Endothelial cell of umbilical vein (primary cell): ENCODE measurements around the gene ADRM1. TPM values are rescaled to one million over a fixed set of nuclear protein-coding genes. Genes with fewer than 3 reads are reported as not detected.

Source experiments
- BruUV-seq: library from RNA; stranded (reverse); fragments of 400-500 nt; replicated peaks from 2 replicates; lab custom pipeline; 2021; lab: Mats Ljungman, UMichigan
- CTCF ChIA-PET: fragments of 300-600, 350-600 bp; sonication (Branson Sonifier 250); formaldehyde crosslinking; loops from one replicate; lab custom pipeline; 2021; ENCODE audit warnings: antibody characterized with exemption, inconsistent platforms; lab: Charles Lee
- POLR2A ChIA-PET: fragments of 300-600, 350-600 bp; sonication (Branson Sonifier 250); formaldehyde crosslinking; loops from one replicate; lab custom pipeline; 2021; ENCODE audit warnings: antibody characterized with exemption, inconsistent platforms; lab: Charles Lee
- DNase-seq: peaks from one replicate; pipeline ENCODE4 v3.0.0-alpha.2; 2011; ENCODE audit warnings: low read depth, low spot score
- FAIRE-seq: peaks from 2 replicates; lab custom pipeline; 2011; peaks lifted over from hg19 to GRCh38; lab: Jason Lieb, UNC
- H2AFZ ChIP-seq: 2 replicates; pipeline ENCODE4 v1.6.0; 2012; ENCODE audit warnings: low read depth, low read length, control low read depth, inconsistent platforms
- H3K27ac ChIP-seq: 2 replicates; pipeline ENCODE4 v1.5.1; 2011; ENCODE audit warnings: low read depth, mild to moderate bottlenecking, control low read depth, low read length, moderate library complexity; ENCODE audit not compliant: insufficient read depth
- H3K27me3 ChIP-seq, 2 experiments: 2 replicates each; pipeline versions ENCODE4 v1.6.0 to v1.6.1; 2011; ENCODE audit warnings: low read length in 2 of 2, mixed read lengths in 1 of 2; ENCODE audit not compliant: control insufficient read depth in 2 of 2, insufficient read depth in 2 of 2
- H3K36me3 ChIP-seq, 2 experiments: 2 replicates in 1 of 2; 3 replicates in 1 of 2; pipeline ENCODE4 v1.5.1; 2011; ENCODE audit warnings: low read length in 2 of 2, mild to moderate bottlenecking in 1 of 2, moderate library complexity in 1 of 2; ENCODE audit not compliant: control insufficient read depth in 2 of 2, insufficient read depth in 2 of 2; ENCODE audit errors: extremely low read depth in 1 of 2
- H3K4me1 ChIP-seq: 3 replicates; pipeline ENCODE4 v1.5.1; 2011; ENCODE audit warnings: mild to moderate bottlenecking, low read length; ENCODE audit not compliant: control insufficient read depth, insufficient read depth; ENCODE audit errors: extremely low read depth
- H3K4me2 ChIP-seq: 2 replicates; pipeline ENCODE4 v1.6.1; 2011; ENCODE audit warnings: low read length, control low read depth, mixed read lengths; ENCODE audit not compliant: insufficient read depth
- H3K4me3 ChIP-seq, 3 experiments: fragments of 200-600 bp in 1 of 3; sonication (generic), shearing (Covaris generic) in 1 of 3; replicated peaks in 1 of 3; 2 replicates each; pipeline ENCODE4 v1.5.1; 2011 to 2016; ENCODE audit warnings: control low read depth in 3 of 3, low read length in 3 of 3, mild to moderate bottlenecking in 2 of 3, inconsistent platforms in 1 of 3, low read depth in 1 of 3, moderate library complexity in 1 of 3; ENCODE audit not compliant: insufficient read depth in 1 of 3
- H3K79me2 ChIP-seq: 2 replicates; pipeline ENCODE4 v1.6.0; 2012; ENCODE audit warnings: low read length, inconsistent platforms; ENCODE audit not compliant: control insufficient read depth, insufficient read depth
- H3K9ac ChIP-seq: replicated peaks from 2 replicates; pipeline ENCODE3; 2011; ENCODE audit warnings: low read length, control low read depth; ENCODE audit not compliant: insufficient read depth; ENCODE audit errors: extremely low read depth
- H3K9me1 ChIP-seq: replicated peaks from 3 replicates; pipeline ENCODE4 v1.6.0; 2011; ENCODE audit warnings: mild to moderate bottlenecking, low read length; ENCODE audit not compliant: control insufficient read depth, insufficient read depth; ENCODE audit errors: extremely low read depth
- H3K9me3 ChIP-seq: replicated peaks from 2 replicates; pipeline ENCODE4 v1.5.1; 2012; ENCODE audit warnings: low read length, inconsistent platforms; ENCODE audit not compliant: control insufficient read depth, insufficient read depth
- H4K20me1 ChIP-seq: replicated peaks from 2 replicates; pipeline ENCODE3; 2011; ENCODE audit warnings: mild to moderate bottlenecking, low read length; ENCODE audit not compliant: control insufficient read depth, insufficient read depth; ENCODE audit errors: extremely low read depth
- EZH2 ChIP-seq: IDR thresholded peaks from 2 replicates; pipeline ENCODE4 v1.6.1; 2012; ENCODE audit warnings: borderline replicate concordance, low read depth, mild to moderate bottlenecking, moderate library complexity, low read length, inconsistent platforms; ENCODE audit not compliant: severe bottlenecking
- GATA2 ChIP-seq: IDR thresholded peaks from 2 replicates; pipeline ENCODE4 v1.7.0; 2011; ENCODE audit warnings: low read depth, mild to moderate bottlenecking, moderate library complexity, mixed read lengths, low read length; ENCODE audit not compliant: insufficient read length, insufficient read depth
- JUN ChIP-seq: IDR thresholded peaks from 2 replicates; pipeline ENCODE4 v1.6.1; 2011; ENCODE audit warnings: borderline replicate concordance, low read depth; ENCODE audit not compliant: insufficient read length, insufficient read depth
- MAX ChIP-seq: IDR thresholded peaks from 2 replicates; pipeline ENCODE4 v1.6.1; 2011; ENCODE audit not compliant: insufficient read depth, insufficient read length
- MYC ChIP-seq: IDR thresholded peaks from one replicate; pipeline ENCODE4 v1.6.1; 2011; ENCODE audit warnings: mild to moderate bottlenecking, low read depth, low read length
- POLR2A ChIP-seq: IDR thresholded peaks from 2 replicates; pipeline ENCODE4 v1.6.1; 2012; ENCODE audit warnings: low read depth, mild to moderate bottlenecking, control low read depth, low read length
- POLR2AphosphoS5 ChIP-seq: IDR thresholded peaks from 2 replicates; pipeline ENCODE4 v1.6.1; 2012; ENCODE audit warnings: low read depth, mild to moderate bottlenecking, control low read depth, low read length, moderate library complexity; ENCODE audit not compliant: insufficient read depth
- dilution Hi-C: fragments of 300-500 bp; cut with MboI; formaldehyde crosslinking; loops from one replicate; pipeline ENCODE4 v1.15.0; 2019; ENCODE audit warnings: low sequenced_read_pairs; ENCODE audit not compliant: extremely low pct_ligation_motif_present
- intact Hi-C: fragments of 100-400 bp; cut with micrococcal nuclease; formaldehyde crosslinking; loops from one replicate; pipeline ENCODE4 v1.10.0; 2022
- polyA plus RNA-seq, 4 experiments: library from polyadenylated mRNA; depleted of rRNA in 3 of 4; stranded (reverse) in 3 of 4; unstranded in 1 of 4; fragments of >200 nt; gene quantifications; 2 replicates each; pipeline versions ENCODE4 v1.2.1 to v1.2.3, GENCODE V29; 2011 to 2012; ENCODE audit warnings: missing spikeins in 1 of 4
- total RNA-seq: library from RNA; stranded (reverse); gene quantifications from 2 replicates; pipeline ENCODE4 v1.2.3, GENCODE V29; 2021
- TF ChIP-seq, protein P1 (sequence below), 2 donors: IDR thresholded peaks; 1 replicate in 1 of 2; 2 replicates in 1 of 2; pipeline ENCODE4 v1.5.1; 2011; ENCODE audit warnings: low read length in 2 of 2, mild to moderate bottlenecking in 2 of 2, moderate library complexity in 2 of 2, control low read depth in 1 of 2, inconsistent platforms in 1 of 2, low read depth in 1 of 2; ENCODE audit not compliant: insufficient read depth in 1 of 2; ENCODE audit errors: extremely low read depth in 1 of 2

The ADRM1 gene
- total and polyA plus RNA-seq, 2 donors (not counting 3 experiments of a cell fraction or from before 2014, with no cell fraction given), result 154 to 179 TPM

DNA sequence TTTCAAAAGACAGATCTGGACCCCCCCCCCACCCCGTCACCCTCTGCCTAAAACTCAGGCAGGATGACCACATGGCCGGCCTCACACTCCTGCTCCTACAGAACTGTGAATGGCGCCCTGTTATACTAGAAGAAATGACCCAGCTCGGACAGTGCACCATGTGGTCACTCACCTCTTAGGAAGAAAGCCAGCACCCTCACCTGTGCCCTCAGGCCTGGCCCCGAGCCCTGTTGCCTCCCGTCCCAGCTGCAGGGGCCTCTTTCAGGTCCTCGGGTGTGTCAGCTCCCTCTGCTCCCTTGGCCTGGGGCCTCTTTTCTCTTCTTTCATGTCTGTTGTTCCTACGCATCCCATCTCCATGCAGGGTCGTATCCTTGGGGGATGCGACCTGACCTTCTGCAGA, 40.7 kb upstream of the ADRM1 start:
- Histone ChIP-seq H3K79me2 (no peaks in the 10 kb centered on the region), H3K27ac (no peak overlapping the region), H3K4me3 (no peak overlapping the region), H3K4me1 (no peaks in the 10 kb centered on the region), H3K9me1 (no peaks in the 10 kb centered on the region), H3K9me3 (no peaks in the 10 kb centered on the region), H3K9ac (no peak overlapping the region), H3K27me3 (no peaks in the 10 kb centered on the region), H3K4me2 (no peak overlapping the region), H3K36me3 (peaks cover 2 to 34% of the 10 kb centered on the region in 2 experiments), H4K20me1 (no peaks in the 10 kb centered on the region), H2AFZ (no peak overlapping the region)
- TF ChIP-seq POLR2AphosphoS5 (no peak), EZH2 (no peak), GATA2 (no peak), JUN (no peak), MYC (no peak), MAX (no peak), POLR2A (no peak)
- TF ChIP-seq, protein P1, sequence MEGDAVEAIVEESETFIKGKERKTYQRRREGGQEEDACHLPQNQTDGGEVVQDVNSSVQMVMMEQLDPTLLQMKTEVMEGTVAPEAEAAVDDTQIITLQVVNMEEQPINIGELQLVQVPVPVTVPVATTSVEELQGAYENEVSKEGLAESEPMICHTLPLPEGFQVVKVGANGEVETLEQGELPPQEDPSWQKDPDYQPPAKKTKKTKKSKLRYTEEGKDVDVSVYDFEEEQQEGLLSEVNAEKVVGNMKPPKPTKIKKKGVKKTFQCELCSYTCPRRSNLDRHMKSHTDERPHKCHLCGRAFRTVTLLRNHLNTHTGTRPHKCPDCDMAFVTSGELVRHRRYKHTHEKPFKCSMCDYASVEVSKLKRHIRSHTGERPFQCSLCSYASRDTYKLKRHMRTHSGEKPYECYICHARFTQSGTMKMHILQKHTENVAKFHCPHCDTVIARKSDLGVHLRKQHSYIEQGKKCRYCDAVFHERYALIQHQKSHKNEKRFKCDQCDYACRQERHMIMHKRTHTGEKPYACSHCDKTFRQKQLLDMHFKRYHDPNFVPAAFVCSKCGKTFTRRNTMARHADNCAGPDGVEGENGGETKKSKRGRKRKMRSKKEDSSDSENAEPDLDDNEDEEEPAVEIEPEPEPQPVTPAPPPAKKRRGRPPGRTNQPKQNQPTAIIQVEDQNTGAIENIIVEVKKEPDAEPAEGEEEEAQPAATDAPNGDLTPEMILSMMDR (IDR thresholded peaks at IDR 0.05; ENCODE audit: extremely low read depth in 1 of 2, insufficient read depth in 1 of 2, low read depth in 1 of 2, low read length in 2 of 2), result no peak
- dilution Hi-C loops, result no loop called here
- intact Hi-C loops, result loop anchor here (10.0 kb wide), 1 partner anchor 247 kb away; no protein-coding TSS in a partner anchor
- FAIRE-seq (no peak), DNase-seq (no peak)
- ChIA-PET CTCF (interaction anchor here (0.9 to 1.4 kb wide), 2 partner anchors 24 to 251 kb away, joined by 3 to 5 read pairs; no protein-coding TSS in a partner anchor), POLR2A (no interaction called here)
- BruUV-seq, result no TSS peak
